ENCODE results near the gene MRPL48.

- TF ChIP-seq CTCF (IDR thresholded peaks at IDR 0.05) (no peak), POLR2A (IDR thresholded peaks at IDR 0.05) (no peak)
Observed at GRCh38 chr11:73748300-73748699, 39.4 kb upstream of the MRPL48 start.
